Measurements from ENCODE around the gene MRPL46. TPM values are rescaled to one million over a fixed set of nuclear protein-coding genes. Genes with fewer than 3 reads are reported as not detected.

Gene MRPL46
- total and polyA plus RNA-seq, 2 of the 4 experiments (the other 2 are of a cell fraction): 14.2 to 24.2 TPM

DNA sequence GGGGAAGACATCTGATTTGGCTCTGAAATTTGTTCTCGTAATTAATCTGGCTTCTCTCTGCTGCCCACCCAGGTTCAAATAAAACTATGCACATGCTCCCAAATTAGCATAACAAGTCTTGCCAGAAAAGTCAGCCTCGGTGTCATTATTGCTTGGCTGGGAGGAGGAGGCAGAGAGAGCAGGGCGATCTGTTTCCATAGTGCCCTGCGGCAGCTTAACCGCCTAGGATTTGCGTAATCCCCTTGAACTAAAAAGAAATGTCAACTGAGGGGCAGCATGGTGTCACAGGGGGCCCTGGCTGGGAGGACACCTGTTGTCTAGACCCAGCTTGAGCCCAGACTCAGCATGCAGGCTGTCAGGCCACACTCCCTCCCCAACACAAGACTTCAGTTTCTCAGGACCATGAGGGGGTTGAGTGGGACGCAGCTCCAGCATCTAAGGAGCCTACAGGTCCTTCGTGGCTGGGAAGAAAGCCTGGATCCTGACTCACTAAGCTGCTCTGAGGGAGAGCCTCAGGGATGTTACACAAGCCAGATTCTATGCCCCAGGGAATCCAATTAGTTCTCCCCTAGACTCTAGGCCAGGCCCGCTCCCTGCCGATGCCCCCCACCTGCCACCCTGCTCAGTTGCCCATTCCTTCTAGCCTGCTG lies 17.6 kb upstream of the MRPL46 start:
- TF ChIP-seq CEBPB (IDR thresholded peaks at IDR 0.05; ENCODE audit: low read depth, low read length) (0 out of 2 replicates have a peak, but pooled peaks have one; percentile 27), MAFK (IDR thresholded peaks at IDR 0.05; ENCODE audit: low read depth, low read length) (no peak)
- intact Hi-C loops (cut with micrococcal nuclease): no loop called here
- H3K4me2 ChIP-seq (ENCODE audit: low read depth, low read length): no peak overlapping the region
- H3K4me1 ChIP-seq (ENCODE audit: control insufficient read depth, insufficient read depth, low read length): no peaks in the 10 kb centered on the region
- H3K18ac ChIP-seq (ENCODE audit: low read depth, low read length): no peak overlapping the region
- no peaks in the 10 kb centered on the region; the same call in 1 of the 2 replicates for H3K27me3 ChIP-seq (ENCODE audit: control insufficient read depth, insufficient read depth, low read length)
- H4K20me1 ChIP-seq (ENCODE audit: insufficient read depth, low read length): no peaks in the 10 kb centered on the region
- H3K56ac ChIP-seq (ENCODE audit: extremely low read depth, insufficient read depth, low read length): no peak overlapping the region
- H2BK15ac ChIP-seq (ENCODE audit: low read depth, low read length): no peak overlapping the region
- no peak overlapping the region for H2BK120ac ChIP-seq (ENCODE audit: low read depth, low read length)
- no peak overlapping the region for H3K14ac ChIP-seq (replicated peaks; ENCODE audit: low read depth, low read length)
- no peak overlapping the region for H3K4ac ChIP-seq (ENCODE audit: low read depth, low read length)
- no peak overlapping the region for H4K91ac ChIP-seq (ENCODE audit: insufficient read depth, low read depth, low read length)
- no CpG with 5 or more reads among the region's 10 CpGs for WGBS, 2 experiments (ENCODE audit: extremely low coverage in 2 of 2, insufficient read length in 1 of 2)
- dilution Hi-C loops (cut with HindIII; ENCODE audit: low sequenced_read_pairs, unreplicated experiment): no loop called here
- no peak overlapping the region for H4K8ac ChIP-seq (ENCODE audit: low read depth in 2 of 2, low read length in 2 of 2)
- peak overlapping the region; percentile 3 for H2AFZ ChIP-seq (replicated peaks; ENCODE audit: low read length, poor library complexity)
- CTCF ChIA-PET: no interaction called here
- ATAC-seq (ENCODE audit: low read depth): peak; percentile 69
- H2AK5ac ChIP-seq (ENCODE audit: low read depth, low read length): no peak overlapping the region
- no peak overlapping the region for H2AK9ac ChIP-seq (replicated peaks; ENCODE audit: low read depth, low read length, poor library complexity)
- no peak overlapping the region for H3K23ac ChIP-seq (ENCODE audit: low read depth, low read length)
- H3K9me3 ChIP-seq (ENCODE audit: control insufficient read depth, insufficient read depth, low read length): no peaks in the 10 kb centered on the region
- H3K79me1 ChIP-seq (ENCODE audit: low read depth in 1 of 2, low read length in 2 of 2): no peaks in the 10 kb centered on the region
- H3K9ac ChIP-seq (ENCODE audit: low read depth, low read length): no peak overlapping the region
- H3K27ac ChIP-seq (ENCODE audit: insufficient read depth, low read length): no peak overlapping the region
- no peaks in the 10 kb centered on the region for H3K36me3 ChIP-seq (ENCODE audit: control insufficient read depth, insufficient read depth, low read length)
- H3K4me3 ChIP-seq (ENCODE audit: insufficient read depth, low read depth, low read length): no peak overlapping the region
- POLR2A ChIA-PET (ENCODE audit: unreplicated experiment): no interaction called here
- in situ Hi-C loops (cut with MboI; ENCODE audit: low sequenced_read_pairs): loop anchor here (25.0 kb wide), 2 partner anchors 352 to 527 kb away; no protein-coding TSS in a partner anchor
- H4K5ac ChIP-seq (ENCODE audit: low read depth, low read length): no peak overlapping the region
- H2BK5ac ChIP-seq (ENCODE audit: low read depth, low read length, poor library complexity, severe bottlenecking): no peak overlapping the region
- no peak overlapping the region for H2BK20ac ChIP-seq (ENCODE audit: low read depth, low read length)
- no TSS peak for BruUV-seq (replicated peaks)
- peak; percentile 64 for DNase-seq
- peaks cover 3% of the 10 kb centered on the region; the same call in 1 of the 2 replicates for H3K9me1 ChIP-seq (ENCODE audit: insufficient read depth, low read length)
